Testis (tissue), 3 donors: ENCODE results near the gene UGGT2. TPM values are rescaled to one million over a fixed set of nuclear protein-coding genes. Genes with fewer than 3 reads are reported as not detected.

Experiments used
- DNase-seq: peaks from one replicate; pipeline ENCODE4 v3.0.0-alpha.2; 2019
- H3K27ac ChIP-seq, 2 donors: fragments of 200-600 bp; sonication (generic); one replicate each; pipeline ENCODE4 v1.5.1; 2019
- H3K27me3 ChIP-seq: fragments of 200-600 bp; sonication (generic); one replicate; pipeline ENCODE4 v1.5.1; 2019
- H3K36me3 ChIP-seq: fragments of 200-600 bp; sonication (generic); one replicate; pipeline ENCODE4 v1.5.1; 2017; ENCODE audit warnings: low read depth; ENCODE audit errors: missing control alignments
- H3K4me1 ChIP-seq: fragments of 200-600 bp; sonication (generic); one replicate; pipeline ENCODE4 v1.5.1; 2019
- H3K4me3 ChIP-seq, 2 donors: fragments of 200-600 bp; sonication (generic); one replicate each; pipeline ENCODE4 v1.5.1; 2017 to 2019
- H3K9me3 ChIP-seq: fragments of 200-600 bp; sonication (generic); one replicate; pipeline ENCODE4 v1.5.1; 2017
- CTCF ChIP-seq, 3 experiments: fragments of 450-650 bp in 2 of 3; fragments of 200-600 bp in 1 of 3; sonication (generic) in 1 of 3; IDR thresholded peaks; one replicate each; pipeline ENCODE4 v1.5.1; 2016 to 2019; ENCODE audit warnings: antibody characterized with exemption in 3 of 3, mild to moderate bottlenecking in 2 of 3, moderate library complexity in 1 of 3
- POLR2A ChIP-seq: fragments of 450-650 bp; IDR thresholded peaks from one replicate; pipeline ENCODE4 v1.6.1; 2017; ENCODE audit warnings: antibody characterized with exemption, mild to moderate bottlenecking, moderate library complexity
- WGBS, 2 donors: methylation state at CpG; one replicate each; pipeline ENCODE4 v1.1.5; 2018; 5-methylcytosine and 5-hydroxymethylcytosine counted together
- intact Hi-C: fragments of 100-400 bp; cut with DNase I; formaldehyde crosslinking; loops from one replicate; pipeline ENCODE4 v1.15.1; 2023; ENCODE audit warnings: low total_unique reads
- polyA plus RNA-seq: library from polyadenylated mRNA; stranded (reverse); fragments of 350-450 nt; fragmentation: Illumina TruSeq; extraction: RNeasy Lipid Tissue Mini Kit (QIAGEN cat#74804); gene quantifications from one replicate; pipeline ENCODE4 v1.2.3, GENCODE V29; 2014; ENCODE audit warnings: low read depth, low replicate concordance; ENCODE audit not compliant: insufficient read depth
- total RNA-seq, 2 donors: library from RNA; depleted of rRNA; stranded (reverse); fragments of >200 nt; gene quantifications; one replicate each; pipeline ENCODE4 v1.2.3, GENCODE V29; 2016

The UGGT2 gene
- total and polyA plus RNA-seq, 3 donors from 2014 or later, result 24.6 to 62.6 (median 55.8) TPM

- 94 to 95% methylated on average over 4 of the region's 4 CpGs for WGBS, 2 donors
- Histone ChIP-seq H3K9me3 (no peaks in the 10 kb centered on the region), H3K27me3 (no peaks in the 10 kb centered on the region), H3K27ac (no peak overlapping the region), H3K4me3 (no peak overlapping the region), H3K36me3 (no peaks in the 10 kb centered on the region), H3K4me1 (no peaks in the 10 kb centered on the region)
- intact Hi-C loops, result no loop called here
- TF ChIP-seq POLR2A (no peak), CTCF (IDR thresholded peaks at IDR 0.05) (no peak)
- no peak for DNase-seq
Measured at GRCh38 chr13:95801825-95802224, 251.4 kb downstream of the UGGT2 start.

GRCh38 chr13:95800436-95800835 lies 252.8 kb downstream of the UGGT2 start:
- TF ChIP-seq CTCF (IDR thresholded peaks at IDR 0.05), result no peak
- no peak for TF ChIP-seq POLR2A
- no peaks in the 10 kb centered on the region for H3K27me3 ChIP-seq
- intact Hi-C loops, result no loop called here
- no peaks in the 10 kb centered on the region for H3K36me3 ChIP-seq
- no peak for DNase-seq
- no peaks in the 10 kb centered on the region for H3K9me3 ChIP-seq
- H3K4me3 ChIP-seq, result no peak overlapping the region
- WGBS, 2 donors, result 91 to 100% methylated on average over 1 of the region's 1 CpG
- H3K27ac ChIP-seq, result no peak overlapping the region
- no peaks in the 10 kb centered on the region for H3K4me1 ChIP-seq

- H3K27me3 ChIP-seq, result no peaks in the 10 kb centered on the region
- intact Hi-C loops, result no loop called here
- no peak for DNase-seq
- no peak overlapping the region for H3K4me3 ChIP-seq
- TF ChIP-seq CTCF (IDR thresholded peaks at IDR 0.05) (no peak), POLR2A (no peak)
- WGBS, 2 donors, result 84 to 93% methylated on average over 2 of the region's 2 CpGs
- no peaks in the 10 kb centered on the region for H3K9me3 ChIP-seq
- no peak overlapping the region for H3K27ac ChIP-seq
- no peaks in the 10 kb centered on the region for H3K4me1 ChIP-seq
- no peaks in the 10 kb centered on the region for H3K36me3 ChIP-seq
Measured at GRCh38 chr13:95797016-95797415, 256.2 kb downstream of the UGGT2 start.

GRCh38 chr13:95793781-95794180 lies 259.4 kb downstream of the UGGT2 start:
- H3K36me3 ChIP-seq, result no peaks in the 10 kb centered on the region
- no peaks in the 10 kb centered on the region for H3K9me3 ChIP-seq
- H3K4me1 ChIP-seq, result no peaks in the 10 kb centered on the region
- H3K4me3 ChIP-seq, result no peak overlapping the region
- TF ChIP-seq POLR2A (no peak), CTCF (IDR thresholded peaks at IDR 0.05) (no peak)
- H3K27me3 ChIP-seq, result no peaks in the 10 kb centered on the region
- intact Hi-C loops, result no loop called here
- 87 to 90% methylated on average over 3 of the region's 3 CpGs for WGBS, 2 donors
- DNase-seq, result no peak
- H3K27ac ChIP-seq, result no peak overlapping the region

GRCh38 chr13:95793018-95793555 lies 260.1 kb downstream of the UGGT2 start:
- Histone ChIP-seq H3K27me3 (no peaks in the 10 kb centered on the region), H3K4me3 (no peak overlapping the region), H3K27ac (no peak overlapping the region), H3K36me3 (no peaks in the 10 kb centered on the region), H3K9me3 (no peaks in the 10 kb centered on the region), H3K4me1 (no peaks in the 10 kb centered on the region)
- intact Hi-C loops, result no loop called here
- DNase-seq, result no peak
- TF ChIP-seq POLR2A (no peak), CTCF (IDR thresholded peaks at IDR 0.05) (no peak)
- 67 to 87% methylated on average over 3 of the region's 3 CpGs for WGBS, 2 donors
